GM06990 (cell line): ENCODE results near the gene ARMC8.

Source experiments
- DNase-seq: peaks from one replicate; pipeline ENCODE4 v3.0.0-alpha.2; 2011; ENCODE audit not compliant: insufficient read length; ENCODE audit errors: extremely low read depth
- H3K27me3 ChIP-seq: replicated peaks from 2 replicates; pipeline ENCODE4 v1.6.0; 2011; ENCODE audit warnings: low read length; ENCODE audit not compliant: control insufficient read depth, insufficient read depth
- H3K36me3 ChIP-seq: 2 replicates; pipeline ENCODE4 v1.5.1; 2011; ENCODE audit warnings: low read length; ENCODE audit not compliant: control insufficient read depth, insufficient read depth
- H3K4me3 ChIP-seq: replicated peaks from 2 replicates; pipeline ENCODE4 v1.5.1; 2011; ENCODE audit warnings: low read depth, mild to moderate bottlenecking, control low read depth, low read length
- TF ChIP-seq, protein P1 (sequence below): IDR thresholded peaks from 2 replicates; pipeline ENCODE4 v1.5.1; 2011; ENCODE audit warnings: low read length, control low read depth, mild to moderate bottlenecking, inconsistent platforms; ENCODE audit not compliant: insufficient read depth, poor library complexity, severe bottlenecking

ARMC8 gene

DNA sequence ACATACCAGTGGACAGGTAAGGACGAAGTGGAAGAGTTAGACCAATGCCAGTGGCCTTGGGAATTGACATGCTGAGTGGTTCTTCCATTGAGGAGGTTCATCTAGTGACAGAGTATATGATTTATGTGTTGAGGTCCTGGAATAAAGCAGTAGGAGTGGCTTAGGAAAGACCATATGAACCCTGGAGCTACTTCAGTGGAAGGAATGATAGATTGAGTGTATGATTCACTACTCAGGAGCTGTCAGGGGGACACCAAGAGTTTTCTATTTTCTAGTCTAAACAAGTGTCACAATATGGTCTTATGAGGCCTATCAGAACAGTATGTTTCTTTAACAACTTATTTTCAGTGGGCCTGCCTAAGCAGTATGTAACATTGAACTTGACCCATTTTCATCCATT is 78.6 kb downstream of the ARMC8 start:
- H3K27me3 ChIP-seq: no peaks in the 10 kb centered on the region

DNA sequence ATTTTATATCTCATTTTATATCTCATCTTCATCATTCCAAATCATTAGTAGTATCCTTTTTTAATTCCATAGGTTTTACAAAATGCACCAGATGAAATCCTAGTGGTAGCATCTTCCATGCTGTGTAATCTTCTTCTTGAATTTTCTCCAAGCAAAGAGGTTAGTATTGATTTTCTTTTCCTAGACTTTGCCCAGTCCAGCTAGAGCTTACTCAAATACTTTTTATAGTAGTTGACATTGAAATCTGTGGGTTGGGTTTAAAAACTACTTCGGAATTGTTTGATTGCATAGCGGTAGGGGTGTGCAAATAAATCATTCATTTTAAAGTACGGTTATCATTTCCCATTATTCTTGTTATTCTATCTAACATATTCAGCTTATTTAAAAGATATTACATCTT is 80.0 kb downstream of the ARMC8 start:
- Histone ChIP-seq H3K4me3 (no peak overlapping the region), H3K27me3 (no peaks in the 10 kb centered on the region), H3K36me3 (peaks cover 3% of the 10 kb centered on the region)
- DNase-seq: no peak
- TF ChIP-seq, protein P1, sequence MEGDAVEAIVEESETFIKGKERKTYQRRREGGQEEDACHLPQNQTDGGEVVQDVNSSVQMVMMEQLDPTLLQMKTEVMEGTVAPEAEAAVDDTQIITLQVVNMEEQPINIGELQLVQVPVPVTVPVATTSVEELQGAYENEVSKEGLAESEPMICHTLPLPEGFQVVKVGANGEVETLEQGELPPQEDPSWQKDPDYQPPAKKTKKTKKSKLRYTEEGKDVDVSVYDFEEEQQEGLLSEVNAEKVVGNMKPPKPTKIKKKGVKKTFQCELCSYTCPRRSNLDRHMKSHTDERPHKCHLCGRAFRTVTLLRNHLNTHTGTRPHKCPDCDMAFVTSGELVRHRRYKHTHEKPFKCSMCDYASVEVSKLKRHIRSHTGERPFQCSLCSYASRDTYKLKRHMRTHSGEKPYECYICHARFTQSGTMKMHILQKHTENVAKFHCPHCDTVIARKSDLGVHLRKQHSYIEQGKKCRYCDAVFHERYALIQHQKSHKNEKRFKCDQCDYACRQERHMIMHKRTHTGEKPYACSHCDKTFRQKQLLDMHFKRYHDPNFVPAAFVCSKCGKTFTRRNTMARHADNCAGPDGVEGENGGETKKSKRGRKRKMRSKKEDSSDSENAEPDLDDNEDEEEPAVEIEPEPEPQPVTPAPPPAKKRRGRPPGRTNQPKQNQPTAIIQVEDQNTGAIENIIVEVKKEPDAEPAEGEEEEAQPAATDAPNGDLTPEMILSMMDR: no peak

More for the DNA sequence above, 78.6 kb downstream of the ARMC8 start:
- no peak overlapping the region for H3K4me3 ChIP-seq
- no peak for DNase-seq
- TF ChIP-seq, protein P1: no peak
- peaks cover 3% of the 10 kb centered on the region for H3K36me3 ChIP-seq

DNA sequence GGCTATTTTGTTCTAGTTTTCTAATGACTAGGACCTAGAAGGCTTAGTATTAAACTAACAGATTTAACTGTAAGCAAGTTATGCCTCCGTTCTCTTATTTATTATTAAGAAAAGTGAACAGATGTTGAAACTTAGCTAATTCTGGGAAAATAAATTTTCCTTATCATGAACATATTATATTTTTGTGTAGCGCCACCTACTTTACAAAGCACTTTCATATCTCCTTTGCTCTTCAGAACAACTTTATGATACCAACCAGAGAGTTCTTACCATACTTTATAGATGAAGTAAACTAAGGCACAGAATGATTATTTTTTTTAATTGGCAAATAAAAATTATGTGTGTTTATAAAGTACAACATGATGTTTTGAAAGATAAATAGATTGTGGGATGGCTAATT is 83.1 kb downstream of the ARMC8 start:
- DNase-seq: no peak
- Histone ChIP-seq H3K4me3 (no peak overlapping the region), H3K36me3 (peaks cover 11% of the 10 kb centered on the region), H3K27me3 (no peaks in the 10 kb centered on the region)
- TF ChIP-seq, protein P1: no peak

DNA sequence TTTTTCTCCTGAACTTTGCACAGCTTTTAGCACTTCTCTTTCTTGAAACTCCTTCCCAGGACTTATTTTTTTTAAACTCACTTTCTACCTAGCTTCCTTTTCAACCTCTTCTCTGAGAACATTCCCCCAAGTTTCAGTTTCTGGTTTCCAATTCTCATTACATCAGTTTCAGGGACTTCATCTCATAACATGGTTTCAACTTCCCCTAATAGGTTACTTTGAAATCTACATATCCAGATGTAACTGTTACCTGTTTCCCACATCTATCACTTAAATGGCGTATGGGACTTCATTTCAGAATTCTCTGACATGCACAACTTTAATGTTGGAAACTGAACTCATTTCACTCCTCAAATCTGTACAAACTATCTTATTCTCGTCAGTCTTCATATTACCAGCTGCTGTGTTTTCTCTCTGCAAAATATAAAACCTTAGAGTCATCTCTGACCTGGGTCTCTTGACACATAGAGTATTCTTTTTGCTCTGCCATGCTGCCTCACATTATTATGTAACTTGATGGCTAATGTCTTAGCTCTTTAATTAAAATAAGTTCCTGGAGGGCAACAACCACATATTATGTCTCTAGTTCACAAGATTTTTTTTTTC is 84.2 kb downstream of the ARMC8 start:
- peak; percentile 22 for DNase-seq
- H3K4me3 ChIP-seq: no peak overlapping the region
- peaks cover 11% of the 10 kb centered on the region for H3K36me3 ChIP-seq

DNA sequence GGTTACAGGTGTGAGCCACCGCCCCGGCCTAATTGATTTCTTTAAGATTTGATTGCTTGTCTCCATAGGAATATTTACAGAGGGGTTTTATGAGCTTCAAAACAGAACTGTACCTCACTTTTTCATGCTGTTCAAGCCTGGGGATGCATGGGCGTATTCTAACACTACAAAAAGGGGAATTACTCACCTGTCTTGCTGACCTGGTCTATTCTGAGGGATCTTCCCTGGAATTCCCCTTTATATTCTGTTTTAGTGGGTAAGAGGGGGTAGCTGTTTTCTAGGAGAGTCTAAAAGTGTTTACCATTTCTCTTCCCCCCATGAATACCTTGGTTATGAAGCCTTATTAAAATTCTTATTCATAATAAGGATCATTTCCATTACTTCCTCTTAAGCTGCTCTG is 94.5 kb downstream of the ARMC8 start:
- no peaks in the 10 kb centered on the region for H3K27me3 ChIP-seq
- no peak overlapping the region for H3K4me3 ChIP-seq
- no peak for DNase-seq
- TF ChIP-seq, protein P1: no peak
- H3K36me3 ChIP-seq: peaks cover 4% of the 10 kb centered on the region

More for the DNA sequence above, 84.2 kb downstream of the ARMC8 start:
- TF ChIP-seq, protein P1: no peak
- no peaks in the 10 kb centered on the region for H3K27me3 ChIP-seq

DNA sequence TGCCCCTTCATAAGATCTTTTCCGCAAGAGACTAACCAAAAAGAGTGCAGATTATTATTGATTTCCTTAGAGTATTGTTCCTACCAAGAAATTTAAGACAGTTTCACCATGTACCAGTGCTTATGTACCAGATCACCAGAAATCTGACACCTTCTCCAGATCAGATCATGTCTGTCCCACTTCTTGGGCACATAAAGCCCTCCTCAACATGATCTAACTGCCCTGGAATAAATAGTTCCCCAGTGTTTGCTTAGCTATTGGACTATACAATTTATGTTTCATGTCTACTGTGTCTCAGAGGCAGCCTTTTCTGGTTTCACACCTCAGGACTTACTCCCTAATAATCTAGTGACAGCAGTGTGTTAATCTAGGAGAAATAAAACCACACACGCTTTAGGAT is 95.7 kb downstream of the ARMC8 start:
- no peak for DNase-seq
- TF ChIP-seq, protein P1: no peak
- H3K36me3 ChIP-seq: peaks cover 10% of the 10 kb centered on the region
- no peak overlapping the region for H3K4me3 ChIP-seq
- H3K27me3 ChIP-seq: no peaks in the 10 kb centered on the region
